HG02623 (cell line): Measurements from ENCODE around the gene GPC3.

Source experiments
- ATAC-seq: cut with Tn5 transposase; IDR thresholded peaks from one replicate; pipeline ENCODE4 v1.9.1; 2021; ENCODE audit warnings: moderate library complexity; ENCODE audit not compliant: unreplicated experiment

The GPC3 gene

GRCh38 chrX:133933316-133933715 lies 52.1 kb downstream of the GPC3 start:
- ATAC-seq = no peak

- ATAC-seq = no peak
Measured at GRCh38 chrX:133929836-133930464, 55.4 kb downstream of the GPC3 start.

- no peak for ATAC-seq
Measured at GRCh38 chrX:133928365-133928764, 57.0 kb downstream of the GPC3 start.

GRCh38 chrX:133926809-133927208 lies 58.6 kb downstream of the GPC3 start:
- no peak for ATAC-seq

GRCh38 chrX:133926099-133926498 lies 59.3 kb downstream of the GPC3 start:
- no peak for ATAC-seq

GRCh38 chrX:133924548-133924947 lies 60.8 kb downstream of the GPC3 start:
- no peak for ATAC-seq

- ATAC-seq = no peak
Measured at GRCh38 chrX:133923548-133923947, 61.8 kb downstream of the GPC3 start.

- ATAC-seq = no peak
Measured at GRCh38 chrX:133923113-133923512, 62.3 kb downstream of the GPC3 start.

GRCh38 chrX:133922390-133922771 lies 63.0 kb downstream of the GPC3 start:
- no peak for ATAC-seq

GRCh38 chrX:133921764-133922389 lies 63.5 kb downstream of the GPC3 start:
- ATAC-seq = peak; percentile 53

- no peak for ATAC-seq
Measured at GRCh38 chrX:133921086-133921485, 64.3 kb downstream of the GPC3 start.

GRCh38 chrX:133918361-133918771 lies 67.0 kb downstream of the GPC3 start:
- no peak for ATAC-seq

- ATAC-seq = peak; percentile 40
Measured at GRCh38 chrX:133916984-133917722, 68.2 kb downstream of the GPC3 start.

GRCh38 chrX:133913658-133914388 lies 71.6 kb downstream of the GPC3 start:
- no peak for ATAC-seq

GRCh38 chrX:133913009-133913408 lies 72.4 kb downstream of the GPC3 start:
- no peak for ATAC-seq

- no peak for ATAC-seq
Measured at GRCh38 chrX:133911825-133912495, 73.4 kb downstream of the GPC3 start.

GRCh38 chrX:133910539-133910938 lies 74.9 kb downstream of the GPC3 start:
- ATAC-seq = no peak

GRCh38 chrX:133909888-133910287 lies 75.5 kb downstream of the GPC3 start:
- ATAC-seq = no peak

- ATAC-seq = no peak
Measured at GRCh38 chrX:133908223-133908955, 77.0 kb downstream of the GPC3 start.

- no peak for ATAC-seq
Measured at GRCh38 chrX:133907606-133908005, 77.8 kb downstream of the GPC3 start.
